Measurements from ENCODE around the gene ZNF549. TPM values are rescaled to one million over a fixed set of nuclear protein-coding genes. Genes with fewer than 3 reads are reported as not detected.
A peak's percentile ranks its signal among the peaks of the same experiment; 100 is the strongest.

The ZNF549 gene
- total and polyA plus RNA-seq, 2 of the 13 experiments (the other 11 are each of a cell fraction or from before 2014, with no cell fraction given) = 2.8 to 6.4 TPM

- TF ChIP-seq ZHX2 (IDR thresholded peaks at IDR 0.05; ENCODE audit: low read depth) (peak; percentile 92), ZHX2 (CRISPR knock-in tag; IDR thresholded peaks at IDR 0.05; ENCODE audit: borderline replicate concordance) (no peak), ZNF121 (CRISPR knock-in tag; IDR thresholded peaks at IDR 0.05) (0 out of 2 replicates have a peak, but pooled peaks have one; percentile 5), RFX3 (CRISPR knock-in tag; IDR thresholded peaks at IDR 0.05) (no peak), ZNF761 (CRISPR knock-in tag; conservative IDR thresholded peaks at IDR 0.05) (peak; percentile 39; the same call in 1 of the 2 replicates), FOXK1 (CRISPR knock-in tag; IDR thresholded peaks at IDR 0.05; ENCODE audit: borderline replicate concordance, low read depth) (peak; percentile 71), XRCC5 (optimal IDR thresholded peaks at IDR 0.05; ENCODE audit: low read length) (no peak), WIZ (CRISPR knock-in tag; IDR thresholded peaks at IDR 0.05) (peak; percentile 40; the same call in 1 of the 2 replicates), NR2F2 (IDR thresholded peaks at IDR 0.05; ENCODE audit: borderline replicate concordance, low read depth) (no peak), ZMYM3 (CRISPR knock-in tag; IDR thresholded peaks at IDR 0.05) (no peak), PAWR (CRISPR knock-in tag; IDR thresholded peaks at IDR 0.05; ENCODE audit: borderline replicate concordance) (0 out of 2 replicates have a peak, but pooled peaks have one; percentile 46), HOXA9 (CRISPR knock-in tag; IDR thresholded peaks at IDR 0.05; ENCODE audit: borderline replicate concordance) (no peak)
These were observed 32.4 kb downstream of the ZNF549 start, which contains the start of gene ZNF550 (continued) for GRCh38 chr19:57559404-57560025.

All from HepG2 (cell line).